ENCODE results near the gene BOD1L1.

- TF ChIP-seq EZH2 (IDR thresholded peaks at IDR 0.05; ENCODE audit: insufficient read depth, poor library complexity, severe bottlenecking) (no peak), EZH2phosphoT487 (IDR thresholded peaks at IDR 0.05; ENCODE audit: insufficient read depth, low read depth) (no peak)
These were observed 103.7 kb downstream of the BOD1L1 start for GRCh38 chr4:13523591-13524503.
